NB4 (cell line): Measurements from ENCODE around the gene TADA3.

Source experiments
- CTCF ChIP-seq: IDR thresholded peaks from one replicate; pipeline ENCODE4 v1.5.1; 2012; ENCODE audit warnings: low read depth, low read length
- MAX ChIP-seq: IDR thresholded peaks from 2 replicates; pipeline ENCODE4 v1.6.1; 2011; ENCODE audit warnings: low read depth, low read length
- POLR2A ChIP-seq: IDR thresholded peaks from 2 replicates; pipeline ENCODE4 v1.6.1; 2011; ENCODE audit warnings: mild to moderate bottlenecking; ENCODE audit not compliant: insufficient read length; ENCODE audit errors: extremely low read depth

GRCh38 chr3:9825451-9826040 is 33.3 kb upstream of the TADA3 start:
- TF ChIP-seq CTCF = no peak
- TF ChIP-seq MAX = no peak
- TF ChIP-seq POLR2A = no peak
